GM12891 (cell line): ENCODE results near the gene PIAS1.
"Not testable (repeated sequence)": the region's sequence is repeated elsewhere in the genome, so short reads cannot be mapped to it uniquely, and the experiment has no call there.

Source experiments
- DNase-seq: peaks from one replicate; pipeline ENCODE4 v3.0.0; 2011; ENCODE audit warnings: low spot score; ENCODE audit not compliant: insufficient read length
- FAIRE-seq: peaks from 2 replicates; lab custom pipeline; 2011; peaks lifted over from hg19 to GRCh38; lab: Jason Lieb, UNC
- PAX5 ChIP-seq: IDR thresholded peaks from 2 replicates; pipeline ENCODE4 v1.6.1; 2011; ENCODE audit warnings: low read length, moderate library complexity, mild to moderate bottlenecking; ENCODE audit not compliant: insufficient read depth, severe bottlenecking
- POLR2A ChIP-seq: IDR thresholded peaks from 2 replicates; pipeline ENCODE4 v1.6.1; 2011; ENCODE audit warnings: low read depth, low read length, control low read depth
- POLR2AphosphoS5 ChIP-seq: IDR thresholded peaks from 2 replicates; pipeline ENCODE4 v1.6.1; 2011; ENCODE audit warnings: low read depth, low read length, control low read depth
- POU2F2 ChIP-seq: IDR thresholded peaks from 2 replicates; pipeline ENCODE4 v1.6.1; 2011; ENCODE audit warnings: low read depth, mild to moderate bottlenecking, control low read depth, low read length, moderate library complexity
- SPI1 ChIP-seq: IDR thresholded peaks from 2 replicates; pipeline ENCODE4 v1.6.1; 2011; ENCODE audit warnings: low read depth, low read length, control low read depth
- TAF1 ChIP-seq: IDR thresholded peaks from 2 replicates; pipeline ENCODE4 v1.6.1; 2011; ENCODE audit warnings: low read depth, low read length, control low read depth

PIAS1 gene

DNA sequence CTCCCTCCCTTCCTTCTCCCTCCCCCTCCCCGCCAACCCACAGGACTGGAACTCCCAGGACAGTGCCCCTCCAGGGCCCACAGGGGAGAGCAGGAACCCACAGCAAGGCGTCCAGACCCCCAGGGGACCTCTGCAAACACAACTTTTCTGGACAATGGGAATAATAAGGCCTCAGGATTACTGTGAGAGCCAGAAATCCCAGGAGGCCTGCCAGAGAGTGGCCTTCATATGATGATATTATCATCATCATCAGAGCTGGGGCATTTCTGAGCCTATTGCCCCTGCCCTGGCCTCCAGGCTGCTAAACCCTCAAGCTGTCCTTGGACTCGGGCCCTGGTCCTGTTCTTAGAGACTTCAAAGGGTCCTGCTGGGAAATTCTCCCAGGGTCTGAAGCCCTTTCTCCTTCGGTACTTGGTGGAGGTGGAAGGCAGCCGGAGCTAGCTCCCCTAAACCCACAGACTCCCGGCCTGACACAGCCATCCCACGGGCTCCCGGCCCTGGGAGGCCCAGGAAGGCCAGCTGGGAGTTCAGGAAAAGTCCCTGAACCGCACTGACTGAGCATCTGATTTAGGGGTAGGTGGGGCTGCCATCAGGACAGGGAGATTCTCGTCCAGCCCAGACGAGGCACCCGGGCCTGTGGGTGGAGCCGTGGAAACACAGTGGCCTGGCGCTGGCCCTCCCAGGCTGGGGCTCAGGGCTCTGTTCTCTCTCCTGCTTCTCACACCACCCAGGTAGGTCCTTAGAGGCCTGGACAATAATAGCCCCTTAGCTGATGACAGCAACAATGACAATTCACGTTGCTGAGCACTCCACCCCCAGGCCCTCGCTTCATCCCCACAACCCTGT, 146.1 kb downstream of the PIAS1 start:
- TF ChIP-seq POLR2A, result no peak; the same call in 1 of the 2 replicates
- no peak for TF ChIP-seq PAX5
- TF ChIP-seq SPI1, result no peak
- TF ChIP-seq POU2F2, result no peak
- no peak; the same call in 1 of the 2 replicates for TF ChIP-seq POLR2AphosphoS5
- no peak for TF ChIP-seq TAF1
- no peak for DNase-seq
- no peak for FAIRE-seq

DNA sequence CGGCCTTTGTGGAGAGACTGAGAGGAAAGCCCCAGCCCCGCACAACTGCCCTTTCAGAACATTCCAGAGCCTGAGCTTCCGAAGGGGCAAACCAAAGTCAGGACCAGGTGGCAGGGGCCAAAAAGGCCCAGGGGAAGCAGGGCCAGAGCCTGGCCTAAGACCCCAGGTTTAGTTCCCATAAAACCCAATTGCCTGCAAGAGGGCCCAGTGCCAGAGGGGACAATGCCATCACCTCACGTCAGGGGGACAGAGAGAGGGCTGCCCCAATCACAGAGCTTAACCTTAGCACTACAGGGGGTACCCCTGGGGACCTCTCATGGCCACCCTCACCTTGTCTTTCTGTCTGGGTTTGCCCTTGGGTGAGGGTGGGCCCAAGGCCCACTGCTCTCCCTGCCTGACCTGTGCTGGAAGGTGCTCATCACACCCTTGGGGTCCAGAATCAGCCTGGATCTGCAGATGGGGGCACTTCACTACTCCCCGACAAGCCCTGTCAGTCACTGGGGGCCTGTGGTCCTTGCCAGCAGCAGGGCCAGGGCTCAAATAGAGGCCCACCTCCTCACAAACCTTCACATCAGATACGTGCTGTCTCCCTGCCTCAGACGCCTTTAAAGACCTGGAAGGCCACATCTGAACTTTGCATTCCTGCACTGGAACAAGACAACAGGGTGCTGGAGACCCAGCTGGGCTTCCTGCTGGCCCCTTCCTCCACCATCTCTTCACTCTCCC, 147.2 kb downstream of the PIAS1 start:
- no peak for DNase-seq
- no peak for TF ChIP-seq POU2F2
- TF ChIP-seq TAF1, result no peak
- TF ChIP-seq POLR2A, result no peak
- peak; percentile 4; the same call in 1 of the 2 replicates for TF ChIP-seq POLR2AphosphoS5
- no peak for TF ChIP-seq SPI1
- TF ChIP-seq PAX5, result no peak
- no peak for FAIRE-seq

GRCh38 chr15:68201879-68202261, 147.8 kb downstream of the PIAS1 start:
- DNase-seq (no peak), FAIRE-seq (no peak)
- TF ChIP-seq POLR2A, result no peak

DNA sequence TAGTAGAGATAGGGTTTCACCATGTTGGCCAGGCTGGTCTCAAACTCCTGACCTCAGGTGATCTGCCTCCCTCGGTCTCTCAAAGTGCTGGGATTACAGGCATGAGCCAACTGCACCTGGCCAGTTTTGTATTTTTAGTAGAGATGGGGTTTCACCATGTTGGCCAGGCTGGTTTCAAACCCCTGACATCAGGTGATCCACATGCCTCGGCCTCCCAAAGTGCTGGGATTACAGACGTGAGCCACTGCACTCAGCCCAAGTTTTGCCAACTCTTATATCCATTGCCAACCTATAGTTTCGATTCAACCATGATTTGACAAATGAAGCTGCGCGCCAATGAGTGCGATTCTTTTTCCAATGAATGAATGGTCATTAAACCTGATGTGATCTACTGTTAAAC, 148.9 kb downstream of the PIAS1 start:
- not testable (repeated sequence) for DNase-seq, FAIRE-seq

- no peak for TF ChIP-seq POLR2AphosphoS5
- no peak for TF ChIP-seq SPI1
- no peak for TF ChIP-seq POU2F2
- no peak for TF ChIP-seq TAF1
- no peak for TF ChIP-seq PAX5
- TF ChIP-seq POLR2A, result no peak
- FAIRE-seq (no peak), DNase-seq (no peak)
Observed at GRCh38 chr15:68203486-68203885, 149.4 kb downstream of the PIAS1 start.

DNA sequence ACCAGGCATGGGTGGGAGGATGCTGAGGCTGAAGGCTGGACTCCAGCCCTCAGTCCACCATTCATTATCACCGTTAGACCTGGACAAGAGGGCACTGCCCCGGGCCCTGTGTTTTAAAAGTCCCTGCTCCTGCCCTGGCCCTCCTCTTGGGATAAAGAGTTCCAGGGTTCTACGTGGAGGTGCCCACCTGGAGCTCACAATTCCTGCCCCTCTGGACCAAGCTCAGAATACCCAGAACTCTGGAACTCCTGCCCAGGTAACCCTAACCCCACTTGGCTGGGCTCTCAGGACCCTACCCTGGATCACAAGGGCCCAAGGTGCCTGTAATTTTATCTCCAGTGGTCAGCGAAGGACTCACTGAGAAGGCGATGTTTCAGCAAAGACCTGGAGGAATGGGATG, 149.8 kb downstream of the PIAS1 start:
- DNase-seq (no peak), FAIRE-seq (no peak)
- TF ChIP-seq POU2F2, result no peak

DNA sequence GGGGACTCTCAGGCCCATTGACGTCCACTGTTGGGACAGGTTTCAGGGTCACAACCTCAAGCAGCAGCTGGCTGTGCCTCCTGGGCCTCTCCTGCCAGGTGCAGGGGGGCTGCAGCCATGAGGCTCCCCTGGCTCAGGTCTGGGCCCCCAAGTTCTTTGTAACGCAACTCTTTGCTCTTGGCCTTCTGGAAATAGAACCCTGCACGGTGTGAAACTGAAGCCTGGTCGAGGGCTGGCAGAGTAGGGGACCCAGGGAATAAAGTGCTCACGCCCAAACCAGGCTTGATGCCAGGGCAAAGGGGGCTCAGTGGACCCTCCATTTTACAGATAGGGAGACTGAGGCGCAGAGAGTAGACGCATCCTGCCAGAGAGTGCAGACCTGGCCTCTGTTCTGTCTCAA, 150.2 kb downstream of the PIAS1 start:
- no peak for DNase-seq
- no peak for FAIRE-seq
- TF ChIP-seq POLR2A (no peak), POU2F2 (no peak), POLR2AphosphoS5 (no peak)

DNA sequence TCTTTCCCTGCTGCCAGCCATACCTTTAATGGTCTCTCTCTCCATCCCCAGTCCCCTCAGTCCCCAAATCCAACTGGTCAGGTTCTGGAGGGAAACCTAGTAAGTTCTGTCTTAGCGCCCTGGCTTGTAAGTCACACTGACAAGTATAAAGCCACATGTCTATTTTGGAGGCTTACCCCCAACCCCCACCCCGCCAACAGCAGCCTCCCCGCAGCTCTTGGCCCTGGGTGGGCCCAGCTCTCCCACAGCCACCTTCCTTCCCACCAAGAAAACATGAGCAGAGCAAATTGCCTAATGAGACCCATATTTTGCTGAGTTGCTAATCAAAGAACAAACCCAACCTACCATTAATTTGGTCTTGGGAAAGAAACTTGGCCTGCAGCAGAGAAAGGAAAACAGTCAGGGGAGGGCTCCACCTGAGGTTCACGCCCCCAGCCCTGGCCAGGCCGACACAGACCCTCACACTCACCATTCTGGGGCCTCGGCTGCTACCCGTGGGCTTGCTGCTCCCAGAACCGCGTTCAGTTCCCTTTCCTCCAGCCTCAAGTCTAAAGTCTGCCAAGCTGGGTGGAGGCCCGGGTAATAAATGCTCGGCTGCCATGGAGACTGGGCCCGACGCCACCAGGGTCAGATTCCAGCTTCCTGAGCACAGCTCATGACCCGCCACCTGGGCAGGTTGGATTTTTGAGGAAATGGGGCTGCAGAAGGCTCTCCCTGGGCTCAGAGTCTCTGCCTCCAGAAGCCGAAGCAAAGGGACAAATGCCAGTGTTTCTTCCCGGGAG, 150.9 kb downstream of the PIAS1 start, which contains the start of gene CALML4:
Gene CALML4, minus strand, starts transcription at position 557 of the 782 bp plus-strand sequence. Its CDS starts 85 bp downstream, at position 472.
- TF ChIP-seq POU2F2 (no peak), POLR2AphosphoS5 (no peak), POLR2A (no peak), TAF1 (no peak), SPI1 (no peak), PAX5 (no peak)
- no peak for DNase-seq
- no peak for FAIRE-seq

DNA sequence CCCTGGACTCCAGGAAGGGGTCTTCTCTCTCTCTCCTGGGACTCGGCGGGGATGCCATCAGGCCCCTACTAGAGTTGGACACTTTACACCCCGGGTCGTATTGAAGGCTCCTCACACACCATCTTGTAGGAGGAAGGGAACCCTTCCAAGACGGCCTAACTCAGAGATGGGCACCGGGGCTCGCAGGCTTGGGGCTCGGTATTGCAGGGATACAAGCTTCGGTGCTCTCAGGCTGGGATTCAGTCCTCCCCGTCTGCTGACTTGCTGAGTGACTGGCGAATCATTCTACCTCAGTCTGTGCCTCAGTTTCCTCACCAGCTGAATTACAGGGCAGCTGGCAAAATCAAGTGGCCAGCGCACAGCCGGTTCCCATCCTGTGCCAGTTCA, 151.4 kb downstream of the PIAS1 start:
- DNase-seq, result no peak
- no peak for FAIRE-seq
- TF ChIP-seq POLR2A, result no peak
- no peak for TF ChIP-seq POLR2AphosphoS5
- no peak for TF ChIP-seq TAF1
- no peak for TF ChIP-seq SPI1
- TF ChIP-seq POU2F2, result no peak
- TF ChIP-seq PAX5, result no peak

- DNase-seq, result no peak
- no peak for FAIRE-seq
- TF ChIP-seq POLR2A, result no peak
- no peak for TF ChIP-seq SPI1
- TF ChIP-seq POLR2AphosphoS5, result peak; percentile 39; the same call in 1 of the 2 replicates
- no peak for TF ChIP-seq POU2F2
Observed at GRCh38 chr15:68205954-68206539, 151.9 kb downstream of the PIAS1 start.
